Peyer's patch (tissue), 4 donors: ENCODE measurements around the gene DCLK1. TPM values are rescaled to one million over a fixed set of nuclear protein-coding genes. Genes with fewer than 3 reads are reported as not detected.

ENCODE experiments used
- DNase-seq, 3 donors: peaks; one replicate each; pipeline ENCODE4 v3.0.0-alpha.2; 2017 to 2019
- H3K27ac ChIP-seq, 4 donors: fragments of 200-600 bp; sonication (generic); one replicate each; pipeline ENCODE4 v1.5.1; 2016 to 2019
- H3K27me3 ChIP-seq, 2 donors: fragments of 200-600 bp; sonication (generic); one replicate each; pipeline ENCODE4 v1.5.1; 2019
- H3K36me3 ChIP-seq, 3 donors: fragments of 200-600 bp; sonication (generic); one replicate each; pipeline ENCODE4 v1.5.1; 2016 to 2019
- H3K4me1 ChIP-seq, 4 donors: fragments of 200-600 bp; sonication (generic); one replicate each; pipeline ENCODE4 v1.5.1; 2016 to 2019
- H3K4me3 ChIP-seq, 4 donors: fragments of 200-600 bp; sonication (generic); 1 replicate in 3 of 4; 2 replicates in 1 of 4; pipeline ENCODE4 v1.5.1; 2016 to 2019; ENCODE audit warnings: mild to moderate bottlenecking in 1 of 4
- H3K9me3 ChIP-seq, 4 donors: fragments of 200-600 bp; sonication (generic); one replicate each; pipeline ENCODE4 v1.5.1; 2016 to 2019; ENCODE audit warnings: mild to moderate bottlenecking in 1 of 4
- CTCF ChIP-seq, 6 experiments: fragments of 450-650 bp in 4 of 6; fragments of 200-600 bp in 2 of 6; sonication (generic) in 1 of 6; IDR thresholded peaks; one replicate each; pipeline ENCODE4 v1.5.1; 2017 to 2019; ENCODE audit warnings: antibody characterized with exemption in 6 of 6, mild to moderate bottlenecking in 3 of 6, moderate library complexity in 1 of 6
- POLR2A ChIP-seq, 2 donors: fragments of 450-650 bp; IDR thresholded peaks; one replicate each; pipeline ENCODE4 v1.5.1; 2017; ENCODE audit warnings: antibody characterized with exemption in 2 of 2, mild to moderate bottlenecking in 2 of 2, moderate library complexity in 2 of 2
- total RNA-seq, 4 donors: library from RNA; depleted of rRNA; stranded (reverse); fragments of >200 nt; gene quantifications; one replicate each; pipeline ENCODE4 v1.1.0, GENCODE V29; 2016

Gene DCLK1
- total RNA-seq, 4 donors from 2014 or later = 3.7 to 23.1 (median 9.1) TPM

DNA sequence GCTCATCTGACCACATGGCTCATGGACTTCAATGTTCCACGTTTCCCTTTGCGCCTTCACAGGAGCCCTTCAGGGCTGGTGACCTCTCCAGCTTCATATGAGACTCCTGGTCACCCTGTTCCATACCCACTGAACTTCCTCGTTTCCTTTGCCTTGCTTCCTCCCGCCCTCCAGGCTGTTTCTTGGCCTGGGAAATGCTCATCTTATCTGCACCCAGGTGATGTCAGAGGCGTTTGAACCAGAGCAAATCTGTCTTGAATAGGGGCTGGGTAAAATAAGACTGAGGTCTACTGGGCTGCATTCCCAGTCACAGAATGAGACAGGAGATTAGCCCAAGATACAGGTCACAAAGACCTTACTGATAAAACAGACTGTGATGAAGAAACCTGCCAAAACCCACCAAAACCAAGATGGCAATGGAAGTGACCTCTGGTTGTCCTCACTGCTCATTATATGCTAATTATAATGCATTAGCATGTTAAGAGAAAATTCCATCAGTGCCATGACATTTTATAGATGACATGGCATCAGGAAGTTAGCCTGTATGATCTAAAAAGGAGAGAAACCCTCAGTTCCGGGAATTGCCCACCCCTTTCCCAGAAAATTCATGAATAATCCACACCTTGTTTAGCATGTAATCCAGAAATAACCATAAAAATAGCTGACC is 102.7 kb downstream of the DCLK1 start:
- TF ChIP-seq POLR2A (IDR thresholded peaks at IDR 0.05) (no peak), CTCF (IDR thresholded peaks at IDR 0.05) (no peak)
- Histone ChIP-seq H3K27me3 (no peaks in the 10 kb centered on the region), H3K27ac (no peak overlapping the region), H3K4me3 (no peak overlapping the region), H3K4me1 (no peaks in the 10 kb centered on the region), H3K36me3 (no peaks in the 10 kb centered on the region), H3K9me3 (no peaks in the 10 kb centered on the region)
- DNase-seq = no peak

GRCh38 chr13:36026531-36026930 is 104.7 kb downstream of the DCLK1 start:
- TF ChIP-seq POLR2A (IDR thresholded peaks at IDR 0.05) (no peak), CTCF (IDR thresholded peaks at IDR 0.05) (no peak)
- no peaks in the 10 kb centered on the region for H3K27me3 ChIP-seq

DNA sequence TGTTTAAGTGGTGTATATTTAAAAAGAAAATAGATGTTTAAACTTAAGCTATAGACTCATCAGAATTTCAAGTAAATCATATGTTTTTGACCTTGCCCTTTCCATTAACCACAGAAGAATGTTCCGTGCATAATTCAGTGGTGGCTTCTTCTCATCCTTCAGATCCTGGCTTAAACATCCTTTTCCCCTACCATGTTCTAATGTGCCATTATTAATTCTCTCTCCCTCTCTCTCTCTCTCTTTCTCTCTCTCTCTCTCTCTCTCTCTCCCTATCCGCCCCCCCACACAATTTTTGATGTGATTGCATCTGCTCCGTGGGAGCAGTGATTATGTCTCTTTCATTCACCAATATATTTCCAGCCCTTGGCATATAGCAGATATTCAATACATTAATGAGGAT is 116.4 kb downstream of the DCLK1 start:
- DNase-seq = no peak
- H3K27me3 ChIP-seq = no peaks in the 10 kb centered on the region
- no peaks in the 10 kb centered on the region for H3K4me1 ChIP-seq
- H3K4me3 ChIP-seq = no peak overlapping the region
- H3K36me3 ChIP-seq = no peaks in the 10 kb centered on the region
- TF ChIP-seq CTCF (IDR thresholded peaks at IDR 0.05) (no peak), POLR2A (IDR thresholded peaks at IDR 0.05) (no peak)
- no peak overlapping the region for H3K27ac ChIP-seq
- H3K9me3 ChIP-seq = peaks cover 0 to under 1% (median 0%) of the 10 kb centered on the region in 4 donors

More at GRCh38 chr13:36026531-36026930, 104.7 kb downstream of the DCLK1 start:
- Histone ChIP-seq H3K9me3 (no peaks in the 10 kb centered on the region), H3K36me3 (no peaks in the 10 kb centered on the region), H3K27ac (no peak overlapping the region), H3K4me1 (no peaks in the 10 kb centered on the region), H3K4me3 (no peak overlapping the region)
- no peak for DNase-seq

DNA sequence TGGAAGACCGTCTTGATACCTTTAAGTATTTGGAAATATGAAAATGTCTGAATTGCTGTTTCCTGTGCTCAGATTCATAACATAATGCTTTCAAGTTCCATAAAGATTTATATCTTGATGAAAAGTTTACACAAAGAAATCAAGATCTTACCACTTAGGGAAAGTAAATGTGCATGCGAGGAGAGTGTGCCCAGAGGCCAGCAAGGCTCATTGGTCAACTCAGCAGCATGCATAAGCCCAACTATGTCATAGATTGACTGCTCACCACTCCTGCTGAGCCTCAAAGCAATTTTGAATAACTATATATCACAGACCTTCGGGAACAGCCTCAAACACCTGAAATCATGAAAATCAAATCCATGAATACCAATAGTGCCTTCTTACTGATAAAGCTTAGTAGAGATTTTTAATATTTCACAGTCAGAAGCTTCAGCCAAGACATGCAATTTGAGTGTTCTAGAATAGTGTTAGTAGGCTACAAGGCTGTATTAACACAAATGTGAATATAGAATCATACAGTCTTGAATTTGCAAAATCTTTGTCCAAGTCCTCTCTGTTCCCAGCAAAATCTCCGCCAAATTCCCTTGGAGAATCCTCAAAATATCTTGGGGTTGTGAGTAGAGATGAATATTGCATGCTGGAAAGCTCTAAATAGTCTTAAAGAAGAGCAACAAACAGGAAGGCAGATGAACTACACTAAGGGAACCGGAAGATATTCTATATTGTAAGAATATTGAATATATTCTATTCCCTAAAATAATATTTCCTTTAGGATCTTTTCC is 124.1 kb downstream of the DCLK1 start:
- DNase-seq = no peak
- TF ChIP-seq POLR2A (IDR thresholded peaks at IDR 0.05) = no peak
- no peak for TF ChIP-seq CTCF (IDR thresholded peaks at IDR 0.05)
- Histone ChIP-seq H3K27ac (no peak overlapping the region), H3K27me3 (no peaks in the 10 kb centered on the region), H3K9me3 (no peaks in the 10 kb centered on the region), H3K36me3 (no peaks in the 10 kb centered on the region), H3K4me1 (no peaks in the 10 kb centered on the region), H3K4me3 (no peak overlapping the region)

- H3K9me3 ChIP-seq = no peaks in the 10 kb centered on the region
These were observed 124.8 kb downstream of the DCLK1 start for GRCh38 chr13:36006347-36006746.

More at GRCh38 chr13:36006347-36006746, 124.8 kb downstream of the DCLK1 start:
- Histone ChIP-seq H3K27ac (no peak overlapping the region), H3K27me3 (no peaks in the 10 kb centered on the region), H3K4me1 (no peaks in the 10 kb centered on the region), H3K36me3 (no peaks in the 10 kb centered on the region), H3K4me3 (no peak overlapping the region)
- TF ChIP-seq POLR2A (IDR thresholded peaks at IDR 0.05) (no peak), CTCF (IDR thresholded peaks at IDR 0.05) (no peak)
- no peak for DNase-seq
